Measurements from ENCODE around the gene BAIAP2L2.

DNA sequence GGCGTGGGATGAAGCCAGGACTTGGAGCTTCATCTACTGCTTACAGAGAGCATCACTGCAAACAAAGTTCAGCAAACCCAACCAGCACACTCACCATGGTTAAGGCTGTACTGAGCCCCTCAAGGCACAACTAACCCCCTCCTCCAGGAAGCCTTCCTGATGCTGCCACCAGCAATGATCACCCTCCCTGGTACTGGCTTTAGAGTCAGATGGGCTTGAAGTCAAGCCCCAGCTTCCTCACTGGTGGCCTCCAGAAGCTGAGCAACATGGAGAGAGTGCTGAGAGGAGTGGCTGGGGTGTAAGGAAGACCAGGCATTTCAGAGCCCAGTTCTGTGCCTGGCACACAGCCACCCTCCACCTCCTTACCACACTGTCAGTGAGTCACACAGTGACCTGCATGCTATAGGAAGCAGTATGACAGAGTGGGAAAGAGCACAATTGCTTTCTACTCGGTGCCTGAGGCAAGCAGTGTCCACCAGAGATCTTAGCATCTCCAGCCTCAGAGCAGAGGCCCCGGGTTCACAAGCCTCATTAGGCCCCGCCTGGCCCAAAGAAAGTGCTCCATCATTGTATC is 24.7 kb upstream of the BAIAP2L2 start:
- no peak for TF ChIP-seq EP300 (IDR thresholded peaks at IDR 0.05)
- TF ChIP-seq, protein P1, sequence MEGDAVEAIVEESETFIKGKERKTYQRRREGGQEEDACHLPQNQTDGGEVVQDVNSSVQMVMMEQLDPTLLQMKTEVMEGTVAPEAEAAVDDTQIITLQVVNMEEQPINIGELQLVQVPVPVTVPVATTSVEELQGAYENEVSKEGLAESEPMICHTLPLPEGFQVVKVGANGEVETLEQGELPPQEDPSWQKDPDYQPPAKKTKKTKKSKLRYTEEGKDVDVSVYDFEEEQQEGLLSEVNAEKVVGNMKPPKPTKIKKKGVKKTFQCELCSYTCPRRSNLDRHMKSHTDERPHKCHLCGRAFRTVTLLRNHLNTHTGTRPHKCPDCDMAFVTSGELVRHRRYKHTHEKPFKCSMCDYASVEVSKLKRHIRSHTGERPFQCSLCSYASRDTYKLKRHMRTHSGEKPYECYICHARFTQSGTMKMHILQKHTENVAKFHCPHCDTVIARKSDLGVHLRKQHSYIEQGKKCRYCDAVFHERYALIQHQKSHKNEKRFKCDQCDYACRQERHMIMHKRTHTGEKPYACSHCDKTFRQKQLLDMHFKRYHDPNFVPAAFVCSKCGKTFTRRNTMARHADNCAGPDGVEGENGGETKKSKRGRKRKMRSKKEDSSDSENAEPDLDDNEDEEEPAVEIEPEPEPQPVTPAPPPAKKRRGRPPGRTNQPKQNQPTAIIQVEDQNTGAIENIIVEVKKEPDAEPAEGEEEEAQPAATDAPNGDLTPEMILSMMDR (IDR thresholded peaks at IDR 0.05), result no peak
